ENCODE data around the gene PARD3. TPM values are rescaled to one million over a fixed set of nuclear protein-coding genes. Genes with fewer than 3 reads are reported as not detected.

The PARD3 gene
- total RNA-seq, 1 donor from 2014 or later, result 22.9 TPM

DNA sequence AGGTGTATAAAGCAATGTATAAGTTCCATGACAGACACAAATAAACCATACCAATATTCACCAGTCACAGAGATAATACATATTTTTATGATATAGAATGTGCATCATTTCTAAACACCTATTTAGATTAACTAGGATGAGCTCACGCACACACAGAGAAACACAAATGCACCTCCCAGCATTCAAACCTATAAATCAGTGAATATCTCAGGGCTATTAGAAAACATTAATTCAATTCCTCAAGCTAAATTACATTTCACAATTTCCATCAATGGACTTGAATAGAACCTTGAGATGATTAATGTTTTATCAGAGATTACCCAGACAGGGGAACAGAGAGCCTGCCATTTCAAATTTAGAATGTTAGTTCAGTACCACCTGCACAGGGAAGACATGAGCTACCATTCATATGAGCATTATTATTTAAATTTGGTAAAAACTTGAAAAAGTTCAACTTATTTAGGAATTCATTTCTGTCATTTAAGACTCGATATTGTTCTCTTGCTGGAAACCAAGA lies 221.7 kb downstream of the PARD3 start:
- H3K27ac Mint-ChIP-seq (ENCODE audit: unreplicated experiment), result no peak overlapping the region
- H3K9me3 Mint-ChIP-seq (ENCODE audit: unreplicated experiment), result no peaks in the 10 kb centered on the region
- TF ChIP-seq, protein P1, sequence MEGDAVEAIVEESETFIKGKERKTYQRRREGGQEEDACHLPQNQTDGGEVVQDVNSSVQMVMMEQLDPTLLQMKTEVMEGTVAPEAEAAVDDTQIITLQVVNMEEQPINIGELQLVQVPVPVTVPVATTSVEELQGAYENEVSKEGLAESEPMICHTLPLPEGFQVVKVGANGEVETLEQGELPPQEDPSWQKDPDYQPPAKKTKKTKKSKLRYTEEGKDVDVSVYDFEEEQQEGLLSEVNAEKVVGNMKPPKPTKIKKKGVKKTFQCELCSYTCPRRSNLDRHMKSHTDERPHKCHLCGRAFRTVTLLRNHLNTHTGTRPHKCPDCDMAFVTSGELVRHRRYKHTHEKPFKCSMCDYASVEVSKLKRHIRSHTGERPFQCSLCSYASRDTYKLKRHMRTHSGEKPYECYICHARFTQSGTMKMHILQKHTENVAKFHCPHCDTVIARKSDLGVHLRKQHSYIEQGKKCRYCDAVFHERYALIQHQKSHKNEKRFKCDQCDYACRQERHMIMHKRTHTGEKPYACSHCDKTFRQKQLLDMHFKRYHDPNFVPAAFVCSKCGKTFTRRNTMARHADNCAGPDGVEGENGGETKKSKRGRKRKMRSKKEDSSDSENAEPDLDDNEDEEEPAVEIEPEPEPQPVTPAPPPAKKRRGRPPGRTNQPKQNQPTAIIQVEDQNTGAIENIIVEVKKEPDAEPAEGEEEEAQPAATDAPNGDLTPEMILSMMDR (IDR thresholded peaks at IDR 0.05; ENCODE audit: partially characterized antibody, unreplicated experiment), result no peak
- no peaks in the 10 kb centered on the region for H3K36me3 Mint-ChIP-seq (ENCODE audit: unreplicated experiment)
- no peak for DNase-seq
- peaks cover 2% of the 10 kb centered on the region for H3K27me3 Mint-ChIP-seq (ENCODE audit: unreplicated experiment)
- H3K4me1 Mint-ChIP-seq (ENCODE audit: low read depth, unreplicated experiment), result peaks cover 6% of the 10 kb centered on the region
- no peak overlapping the region for H3K4me3 Mint-ChIP-seq (ENCODE audit: unreplicated experiment)

DNA sequence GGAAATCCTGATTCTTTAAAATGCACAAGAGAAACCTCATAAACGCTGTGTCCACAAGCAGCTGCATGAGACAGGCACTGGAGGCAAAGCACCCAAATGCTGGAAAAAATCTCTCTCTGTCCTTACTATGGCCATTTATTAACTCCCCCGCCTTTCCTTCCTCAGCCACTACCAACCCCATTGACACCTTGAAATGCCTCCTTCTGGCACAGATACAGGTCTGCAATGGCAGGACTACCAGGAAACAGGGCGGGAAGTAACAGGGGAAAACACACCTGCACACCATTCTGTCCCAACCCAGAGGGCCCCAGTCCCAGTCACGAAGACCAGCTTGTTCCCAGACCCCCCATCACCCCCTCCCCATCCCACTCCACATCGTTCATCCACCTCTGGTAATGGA lies 224.3 kb downstream of the PARD3 start:
- Mint-ChIP-seq H3K27me3 (ENCODE audit: unreplicated experiment) (peaks cover 2% of the 10 kb centered on the region), H3K4me3 (ENCODE audit: unreplicated experiment) (no peak overlapping the region), H3K27ac (ENCODE audit: unreplicated experiment) (no peak overlapping the region), H3K9me3 (ENCODE audit: unreplicated experiment) (no peaks in the 10 kb centered on the region), H3K36me3 (ENCODE audit: unreplicated experiment) (no peaks in the 10 kb centered on the region), H3K4me1 (ENCODE audit: low read depth, unreplicated experiment) (peaks cover 6% of the 10 kb centered on the region)
- TF ChIP-seq, protein P1 (IDR thresholded peaks at IDR 0.05; ENCODE audit: partially characterized antibody, unreplicated experiment), result no peak
- DNase-seq, result no peak

DNA sequence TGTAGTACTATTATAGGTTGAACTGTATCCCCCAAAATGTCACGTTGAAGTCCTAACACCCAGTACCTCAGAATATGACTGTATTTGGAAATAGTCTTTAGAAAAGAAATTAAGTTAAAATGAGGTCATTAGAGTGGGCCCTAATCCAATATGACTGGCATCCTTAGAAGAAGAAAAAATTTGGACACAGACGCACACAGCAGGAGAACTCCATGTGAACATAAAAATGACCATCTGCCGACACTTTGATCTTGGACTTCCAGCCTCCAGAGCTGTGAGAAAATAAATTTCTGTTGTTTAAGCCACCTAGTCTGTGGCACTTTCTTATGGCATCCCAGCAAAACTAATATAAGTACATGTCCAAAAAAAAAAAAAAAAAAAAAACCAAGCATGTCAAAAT lies 225.8 kb downstream of the PARD3 start:
- Mint-ChIP-seq H3K36me3 (ENCODE audit: unreplicated experiment) (no peaks in the 10 kb centered on the region), H3K4me1 (ENCODE audit: low read depth, unreplicated experiment) (peaks cover 6% of the 10 kb centered on the region), H3K4me3 (ENCODE audit: unreplicated experiment) (no peak overlapping the region), H3K9me3 (ENCODE audit: unreplicated experiment) (no peaks in the 10 kb centered on the region), H3K27ac (ENCODE audit: unreplicated experiment) (no peak overlapping the region), H3K27me3 (ENCODE audit: unreplicated experiment) (peaks cover 2% of the 10 kb centered on the region)
- no peak for DNase-seq
- TF ChIP-seq, protein P1 (IDR thresholded peaks at IDR 0.05; ENCODE audit: partially characterized antibody, unreplicated experiment), result no peak

DNA sequence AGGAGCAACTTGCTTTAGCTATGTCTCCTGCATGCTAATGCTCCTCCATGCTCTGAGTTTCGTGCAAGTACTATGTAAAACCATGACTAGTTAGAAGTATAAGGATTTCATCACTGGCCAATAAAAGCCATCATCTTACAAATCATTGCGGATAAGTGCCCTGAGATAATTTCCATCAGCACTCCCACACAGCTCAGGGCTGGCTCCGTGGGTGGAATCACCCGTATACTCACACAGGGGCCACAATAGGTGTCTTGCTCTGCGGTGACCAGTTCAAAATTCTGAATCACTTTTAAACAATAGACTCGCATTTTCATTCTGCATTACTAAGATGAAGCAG lies 227.4 kb downstream of the PARD3 start:
- TF ChIP-seq, protein P1 (IDR thresholded peaks at IDR 0.05; ENCODE audit: partially characterized antibody, unreplicated experiment), result no peak
- Mint-ChIP-seq H3K4me1 (ENCODE audit: low read depth, unreplicated experiment) (peaks cover 6% of the 10 kb centered on the region), H3K27ac (ENCODE audit: unreplicated experiment) (no peak overlapping the region), H3K36me3 (ENCODE audit: unreplicated experiment) (no peaks in the 10 kb centered on the region), H3K9me3 (ENCODE audit: unreplicated experiment) (no peaks in the 10 kb centered on the region), H3K4me3 (ENCODE audit: unreplicated experiment) (no peak overlapping the region), H3K27me3 (ENCODE audit: unreplicated experiment) (peaks cover 2% of the 10 kb centered on the region)
- no peak for DNase-seq

DNA sequence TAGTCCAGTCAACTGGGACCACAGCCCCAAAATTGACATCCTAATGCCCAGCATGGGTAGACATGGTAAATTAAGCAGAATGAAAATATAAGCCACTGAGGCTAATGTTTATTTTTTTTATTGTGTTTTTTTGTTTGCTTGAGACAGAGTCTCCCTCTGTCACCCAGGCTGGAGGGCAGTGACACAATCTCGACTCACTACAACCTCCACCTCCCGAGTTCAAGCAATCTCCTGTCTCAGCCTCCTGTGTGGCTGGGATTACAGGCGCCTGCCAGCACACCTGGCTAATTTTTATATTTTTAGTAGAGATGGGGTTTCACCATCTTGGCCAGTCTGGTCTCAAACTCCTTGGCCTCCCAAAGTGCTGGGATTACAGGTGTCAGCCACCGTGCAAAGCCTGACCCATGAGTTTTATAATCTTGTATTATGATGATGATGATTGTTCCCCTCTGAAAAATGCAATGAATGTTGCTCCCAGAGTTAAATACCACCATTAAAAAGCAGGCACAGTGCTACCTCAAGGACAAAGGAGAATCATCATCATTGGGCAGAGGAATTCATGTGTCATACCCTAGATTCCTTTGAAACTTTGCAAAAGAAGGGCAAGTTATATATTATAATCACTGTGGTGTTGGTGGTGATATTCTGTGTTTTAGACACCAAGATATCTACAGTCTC lies 228.0 kb downstream of the PARD3 start:
- Mint-ChIP-seq H3K36me3 (ENCODE audit: unreplicated experiment) (no peaks in the 10 kb centered on the region), H3K27ac (ENCODE audit: unreplicated experiment) (no peak overlapping the region), H3K9me3 (ENCODE audit: unreplicated experiment) (no peaks in the 10 kb centered on the region), H3K4me3 (ENCODE audit: unreplicated experiment) (no peak overlapping the region), H3K4me1 (ENCODE audit: low read depth, unreplicated experiment) (peaks cover 6% of the 10 kb centered on the region), H3K27me3 (ENCODE audit: unreplicated experiment) (peaks cover 2% of the 10 kb centered on the region)
- TF ChIP-seq, protein P1 (IDR thresholded peaks at IDR 0.05; ENCODE audit: partially characterized antibody, unreplicated experiment), result no peak
- no peak for DNase-seq
